Activated CD8-positive, alpha-beta memory T cell treated with anti-CD3 and anti-CD28 coated beads for 1 hour (primary cell): ENCODE results near the gene TBC1D21.

ENCODE experiments used
- DNase-seq, 2 donors: peaks; one replicate each; pipeline ENCODE4 v3.0.0-alpha.2; 2020; ENCODE audit warnings: low read depth in 1 of 2; ENCODE audit errors: extremely low read depth in 1 of 2

TBC1D21 gene

GRCh38 chr15:73906346-73907034 is 33.1 kb downstream of the TBC1D21 start:
- no peak for DNase-seq

GRCh38 chr15:73907035-73907408 is 33.7 kb downstream of the TBC1D21 start:
- DNase-seq, result no peak

GRCh38 chr15:73908030-73908821 is 34.9 kb downstream of the TBC1D21 start:
- peak in 1 of 2 donors; percentile 56 for DNase-seq

DNA sequence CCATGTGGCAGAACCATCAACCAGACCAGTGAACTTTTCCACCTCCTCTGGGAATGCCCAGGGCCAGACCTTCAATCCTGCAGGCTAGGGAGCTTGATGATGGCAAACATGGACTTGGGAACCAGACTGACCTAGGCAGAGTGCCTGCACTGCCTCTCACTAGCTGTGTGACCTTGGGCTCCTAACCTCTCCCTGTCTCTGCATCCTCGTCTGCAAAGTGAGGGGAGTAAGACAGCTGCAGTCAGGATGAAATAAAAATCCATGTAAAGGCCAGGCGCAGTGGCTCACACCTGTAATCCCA is 35.4 kb downstream of the TBC1D21 start:
- no peak for DNase-seq

GRCh38 chr15:73909651-73910050 is 36.3 kb downstream of the TBC1D21 start:
- no peak for DNase-seq

DNA sequence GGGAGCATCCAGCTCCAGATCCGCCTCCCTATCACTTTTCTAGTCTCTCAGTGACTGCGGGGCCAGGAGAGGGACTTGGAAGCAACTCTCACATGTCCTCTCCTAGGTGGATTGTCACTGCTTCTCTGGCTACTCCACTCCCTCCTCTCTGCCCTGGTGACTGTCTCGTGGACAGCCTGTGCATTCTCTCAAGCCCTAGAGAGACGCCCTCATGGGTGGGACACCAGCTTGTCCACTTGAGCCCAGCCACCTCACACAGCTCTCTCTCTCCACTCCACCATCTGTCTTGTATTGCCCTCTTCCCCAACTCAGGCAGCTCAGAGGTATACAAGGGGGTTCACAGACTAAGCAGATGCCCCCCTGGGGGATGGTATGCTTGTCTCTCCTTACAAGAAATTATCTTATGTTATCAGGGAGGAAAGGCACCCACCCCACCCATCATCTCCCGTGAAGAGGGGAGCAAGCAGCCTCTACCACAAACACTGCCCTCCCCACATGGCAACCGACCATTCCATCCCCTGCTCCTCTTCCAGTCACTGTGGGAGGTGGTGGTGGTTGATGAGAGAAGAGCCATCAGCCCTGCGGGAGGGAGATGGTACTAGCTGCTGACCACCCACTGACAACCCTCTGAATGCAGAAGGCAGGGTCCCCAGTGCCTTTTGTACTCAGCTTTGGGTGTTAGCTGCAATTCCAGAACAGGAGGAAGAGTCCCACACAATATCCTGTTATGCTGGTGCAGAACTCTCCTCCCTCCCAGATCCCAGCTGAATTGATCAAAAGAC is 37.3 kb downstream of the TBC1D21 start:
- DNase-seq, result no peak

- DNase-seq, result no peak
These were observed 38.7 kb downstream of the TBC1D21 start for GRCh38 chr15:73912030-73912596.

DNA sequence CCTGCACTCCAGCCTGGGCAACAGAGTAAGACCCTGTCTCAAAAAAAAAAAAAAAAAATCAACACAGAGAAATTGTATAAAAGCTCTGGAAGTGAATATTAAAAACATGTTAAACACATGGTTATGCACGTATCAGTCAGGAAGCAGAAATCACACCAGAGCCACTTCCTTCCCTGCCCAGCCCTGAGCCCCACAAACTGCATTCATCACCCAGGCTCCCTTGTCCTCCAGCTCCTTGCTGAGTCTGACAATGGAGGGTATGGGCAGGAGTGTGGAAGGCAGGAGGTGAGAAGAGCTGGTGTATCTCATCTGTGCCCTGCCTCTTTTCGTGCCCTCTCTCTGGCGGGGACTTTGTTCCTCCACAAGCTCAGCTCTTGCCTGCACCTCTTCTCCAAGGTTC is 40.8 kb downstream of the TBC1D21 start:
- no peak for DNase-seq

- no peak for DNase-seq
These were observed 41.7 kb downstream of the TBC1D21 start for GRCh38 chr15:73915082-73915481.

GRCh38 chr15:73918784-73919183 is 45.4 kb downstream of the TBC1D21 start:
- DNase-seq, result no peak

- no peak for DNase-seq
These were observed 46.3 kb downstream of the TBC1D21 start for GRCh38 chr15:73919706-73920105.

DNA sequence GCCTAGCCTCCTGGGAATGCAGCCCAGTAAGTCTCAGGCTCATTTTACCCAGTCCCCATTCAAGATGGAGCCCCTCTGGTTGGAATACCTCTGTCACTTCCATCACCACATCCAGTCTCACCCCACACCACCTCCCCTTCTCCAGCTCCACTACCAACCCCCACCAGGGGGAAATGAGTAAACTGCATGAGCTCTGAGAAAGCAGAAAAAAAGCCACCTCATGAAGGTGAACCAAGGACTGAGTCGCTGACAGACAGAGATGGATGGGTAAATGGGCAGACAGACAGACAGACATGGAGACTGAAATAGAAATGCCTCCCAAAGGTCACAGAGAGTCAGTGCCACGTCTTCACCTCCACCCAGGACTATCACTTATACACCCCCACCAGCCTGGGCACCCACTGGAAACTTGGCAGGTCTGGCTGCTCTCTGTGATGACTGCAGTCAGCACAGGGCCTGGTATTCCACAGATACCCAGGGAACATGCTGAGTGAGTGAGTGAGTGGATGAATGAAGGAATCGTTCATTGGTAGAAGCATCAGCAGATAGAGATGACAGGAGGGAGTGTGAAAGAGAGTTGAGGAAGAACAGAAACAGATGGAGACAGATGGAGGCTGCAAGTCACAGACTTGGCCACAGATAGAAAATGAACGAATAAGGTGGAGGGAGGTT is 48.0 kb downstream of the TBC1D21 start:
- no peak for DNase-seq

- no peak for DNase-seq
These were observed 49.1 kb downstream of the TBC1D21 start for GRCh38 chr15:73922186-73923151.

DNA sequence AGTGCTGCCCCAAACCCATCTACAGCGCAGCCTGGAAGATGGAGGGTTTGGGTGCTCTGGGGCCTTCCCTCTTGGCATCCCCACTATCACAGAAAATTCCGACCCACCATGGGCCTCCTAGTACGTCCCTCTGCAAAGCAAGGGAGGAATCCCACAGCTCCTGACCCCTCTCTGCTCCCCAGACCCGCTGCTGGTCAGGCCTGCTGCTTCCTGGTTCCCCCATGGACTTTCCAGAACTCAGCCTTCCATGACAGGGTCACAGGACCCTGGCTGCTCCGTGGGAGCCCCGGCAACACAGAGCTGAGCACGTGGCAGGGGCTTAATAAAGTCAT is 49.8 kb downstream of the TBC1D21 start:
- no peak for DNase-seq

DNA sequence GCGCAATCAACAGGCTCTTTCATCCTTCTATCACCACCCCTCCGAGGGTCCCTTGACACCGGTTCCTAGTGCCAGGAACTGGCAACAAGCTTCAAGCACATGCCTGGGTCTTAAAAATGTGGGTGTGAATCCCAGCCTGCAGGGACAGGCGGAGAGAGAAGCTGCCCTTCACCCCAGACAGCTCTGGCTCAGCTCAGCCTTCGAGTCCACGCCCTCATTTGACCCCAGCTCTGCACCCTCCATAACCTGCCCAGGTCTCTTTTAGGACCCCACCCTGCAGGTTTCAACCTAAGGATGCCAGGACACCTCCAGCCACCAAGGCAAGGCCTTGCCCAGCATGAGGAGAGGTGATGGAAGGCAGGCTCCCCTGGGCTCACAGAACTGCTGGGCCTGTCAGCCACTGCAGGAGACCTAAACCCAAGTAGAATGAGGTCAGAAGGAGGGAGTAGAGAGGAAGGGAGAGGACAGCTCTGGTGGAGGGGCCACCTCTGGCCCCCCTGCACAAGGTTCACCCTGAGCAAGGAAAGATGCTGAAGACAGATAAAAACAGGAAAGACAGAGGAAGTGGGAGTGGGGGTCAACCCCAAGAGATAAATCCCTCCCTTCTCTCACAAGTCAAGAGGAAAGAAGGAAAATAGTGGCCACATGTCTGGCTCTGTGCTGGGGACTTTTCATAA is 50.3 kb downstream of the TBC1D21 start:
- DNase-seq, result no peak

GRCh38 chr15:73924171-73924921 is 51.0 kb downstream of the TBC1D21 start:
- no peak for DNase-seq

GRCh38 chr15:73925848-73926218 is 52.5 kb downstream of the TBC1D21 start:
- DNase-seq, result no peak

GRCh38 chr15:73926219-73927002 is 53.0 kb downstream of the TBC1D21 start, which contains the start of gene LOXL1:
TSS of gene LOXL1 (plus strand) at chr15:73926462. CDS start at chr15:73926784, 322 bp downstream.
- no peak for DNase-seq
